ENCODE measurements around the gene CAMK4. TPM values are rescaled to one million over a fixed set of nuclear protein-coding genes. Genes with fewer than 3 reads are reported as not detected.

CAMK4 gene
- total and polyA plus RNA-seq, 2 donors (not counting 3 experiments of a cell fraction or from before 2014, with no cell fraction given): 2.2 to 5.4 TPM

DNA sequence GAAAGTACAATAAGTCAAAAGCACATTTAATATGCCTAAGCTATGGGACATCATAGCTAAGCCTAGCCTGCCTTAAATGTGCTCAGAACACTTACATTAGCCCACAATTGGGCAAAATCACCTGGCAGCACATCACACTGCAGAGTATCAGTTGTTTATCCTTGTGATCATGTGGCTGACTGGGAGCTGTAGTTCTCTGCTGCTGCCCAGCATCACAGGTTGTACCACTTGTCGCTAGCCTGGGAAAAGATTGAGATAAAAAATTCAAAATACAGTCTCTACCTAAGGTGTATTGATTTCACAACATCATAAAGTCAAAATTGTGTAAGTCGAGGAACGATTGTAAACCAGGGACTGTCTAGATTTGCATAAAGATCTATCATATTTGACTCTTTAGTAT, 58.6 kb downstream of the CAMK4 start:
- TF ChIP-seq FOS (IDR thresholded peaks at IDR 0.05; ENCODE audit: borderline replicate concordance, insufficient read depth, low read length): no peak
- no peak for TF ChIP-seq CTCF (IDR thresholded peaks at IDR 0.05; ENCODE audit: extremely low read depth in 1 of 2, insufficient read depth in 1 of 2, low read depth in 1 of 2, low read length in 2 of 2)
- TF ChIP-seq EZH2 (IDR thresholded peaks at IDR 0.05; ENCODE audit: borderline replicate concordance, low read depth, low read length, severe bottlenecking): no peak
- no peak for TF ChIP-seq MAX (IDR thresholded peaks at IDR 0.05; ENCODE audit: insufficient read depth, insufficient read length)
- no peak for TF ChIP-seq JUN (IDR thresholded peaks at IDR 0.05; ENCODE audit: borderline replicate concordance, insufficient read depth, insufficient read length, low read depth)
- no peak for TF ChIP-seq GATA2 (IDR thresholded peaks at IDR 0.05; ENCODE audit: insufficient read depth, insufficient read length, low read depth, low read length)
- TF ChIP-seq MYC (IDR thresholded peaks at IDR 0.05; ENCODE audit: low read depth, low read length): no peak
- TF ChIP-seq POLR2AphosphoS5 (IDR thresholded peaks at IDR 0.05; ENCODE audit: insufficient read depth, low read depth, low read length): no peak
- DNase-seq (ENCODE audit: low read depth, low spot score) (no peak), FAIRE-seq (no peak)
- intact Hi-C loops (cut with micrococcal nuclease): no loop called here
- no peak overlapping the region for H3K9ac ChIP-seq (replicated peaks; ENCODE audit: extremely low read depth, insufficient read depth, low read length)
- no peaks in the 10 kb centered on the region for H3K36me3 ChIP-seq (ENCODE audit: control insufficient read depth in 2 of 2, extremely low read depth in 1 of 2, insufficient read depth in 2 of 2, low read length in 2 of 2)
- CTCF ChIA-PET: interaction anchor here (1.3 kb wide), 1 partner anchor 11 kb away, joined by 3 read pairs; no protein-coding TSS in a partner anchor
- POLR2A ChIA-PET: no interaction called here
- no peaks in the 10 kb centered on the region for H3K79me2 ChIP-seq (ENCODE audit: control insufficient read depth, insufficient read depth, low read length)
- H3K27me3 ChIP-seq (ENCODE audit: control insufficient read depth in 2 of 2, insufficient read depth in 2 of 2, low read length in 2 of 2): no peaks in the 10 kb centered on the region
- H2AFZ ChIP-seq (ENCODE audit: low read depth, low read length): no peak overlapping the region
- H3K27ac ChIP-seq (ENCODE audit: insufficient read depth, low read depth, low read length): no peak overlapping the region
- no peak overlapping the region for H3K4me3 ChIP-seq (replicated peaks in 1 of 3; ENCODE audit: insufficient read depth in 1 of 3, low read depth in 1 of 3, low read length in 3 of 3)
- no peaks in the 10 kb centered on the region for H3K9me1 ChIP-seq (replicated peaks; ENCODE audit: control insufficient read depth, extremely low read depth, insufficient read depth, low read length)
- H3K9me3 ChIP-seq (replicated peaks; ENCODE audit: control insufficient read depth, insufficient read depth, low read length): no peaks in the 10 kb centered on the region
- H4K20me1 ChIP-seq (replicated peaks; ENCODE audit: control insufficient read depth, extremely low read depth, insufficient read depth, low read length): no peaks in the 10 kb centered on the region
- no TSS peak for BruUV-seq (replicated peaks)
- no peaks in the 10 kb centered on the region for H3K4me1 ChIP-seq (ENCODE audit: control insufficient read depth, extremely low read depth, insufficient read depth, low read length)
- dilution Hi-C loops (cut with MboI; ENCODE audit: extremely low pct_ligation_motif_present, low sequenced_read_pairs): no loop called here
- H3K4me2 ChIP-seq (ENCODE audit: insufficient read depth, low read length): no peak overlapping the region
